B cell (primary cell): ENCODE measurements around the gene COL6A5. TPM values are rescaled to one million over a fixed set of nuclear protein-coding genes. Genes with fewer than 3 reads are reported as not detected.

ENCODE experiments used
- ATAC-seq: fragments of 200-7000 bp; cut with Tn5 transposase; one replicate; pipeline ENCODE4 v1.10.0; 2021; ENCODE audit warnings: low read depth, mild to moderate bottlenecking, moderate number of reproducible peaks, moderate library complexity
- CTCF ChIA-PET: fragments of 350-600 bp; sonication (Branson Sonifier 250); formaldehyde crosslinking; loops from one replicate; lab custom pipeline; 2021; ENCODE audit warnings: antibody characterized with exemption, inconsistent platforms; lab: Charles Lee
- POLR2A ChIA-PET: fragments of 350-600 bp; sonication (Branson Sonifier 250); formaldehyde crosslinking; loops from one replicate; lab custom pipeline; 2021; ENCODE audit warnings: antibody characterized with exemption; lab: Charles Lee
- DNase-seq: peaks from one replicate; pipeline ENCODE4 v3.0.0; 2013
- H2AFZ ChIP-seq: 2 replicates; pipeline ENCODE4 v1.6.1; 2012; ENCODE audit warnings: mild to moderate bottlenecking, low read depth, low read length; ENCODE audit not compliant: insufficient read depth, poor library complexity, severe bottlenecking
- H3K27ac ChIP-seq, 2 donors: 1 replicate in 1 of 2; 2 replicates in 1 of 2; pipeline ENCODE4 v1.5.1; 2012 to 2013; ENCODE audit warnings: low read length in 2 of 2, mild to moderate bottlenecking in 2 of 2, moderate library complexity in 1 of 2
- H3K27me3 ChIP-seq, 4 experiments: fragments of 200-600 bp in 1 of 4; sonication (generic) in 1 of 4; replicated peaks in 1 of 4; 1 replicate in 2 of 4; 2 replicates in 2 of 4; pipeline versions ENCODE4 v1.6.1 to v1.7.0; 2013 to 2016; ENCODE audit warnings: low read length in 3 of 4, mild to moderate bottlenecking in 2 of 4, mixed read lengths in 1 of 4, moderate library complexity in 1 of 4; ENCODE audit not compliant: insufficient read depth in 4 of 4, control insufficient read depth in 3 of 4; ENCODE audit errors: control extremely low read depth in 1 of 4
- H3K36me3 ChIP-seq, 2 experiments: replicated peaks in 1 of 2; 1 replicate in 1 of 2; 2 replicates in 1 of 2; pipeline versions ENCODE4 v1.6.1 to v1.7.1; 2013; ENCODE audit warnings: low read length in 1 of 2; ENCODE audit not compliant: insufficient read depth in 2 of 2, control insufficient read depth in 1 of 2; ENCODE audit errors: control extremely low read depth in 1 of 2, extremely low read depth in 1 of 2
- H3K4me1 ChIP-seq, 2 donors: fragments of 200-600 bp in 1 of 2; sonication (generic) in 1 of 2; 1 replicate in 1 of 2; 2 replicates in 1 of 2; pipeline versions ENCODE4 v1.5.1 to v1.6.1; 2013 to 2017; ENCODE audit warnings: low read length in 2 of 2; ENCODE audit not compliant: control insufficient read depth in 2 of 2, insufficient read depth in 2 of 2
- H3K4me2 ChIP-seq: replicated peaks from 2 replicates; pipeline ENCODE3; 2012; ENCODE audit warnings: mild to moderate bottlenecking, low read depth, low read length; ENCODE audit not compliant: poor library complexity, severe bottlenecking
- H3K4me3 ChIP-seq, 5 experiments: fragments of 200-600 bp in 1 of 5; sonication (generic) in 1 of 5; 1 replicate in 3 of 5; 2 replicates in 2 of 5; pipeline versions ENCODE4 v1.5.1 to v1.7.0; 2011 to 2016; ENCODE audit warnings: low read length in 4 of 5, mild to moderate bottlenecking in 4 of 5, low read depth in 2 of 5, control low read depth in 1 of 5, moderate library complexity in 1 of 5; ENCODE audit not compliant: insufficient read depth in 1 of 5; ENCODE audit errors: control extremely low read depth in 1 of 5, extremely low read depth in 1 of 5
- H3K79me2 ChIP-seq: fragments of 200-600 bp; sonication (generic); one replicate; pipeline ENCODE4 v1.6.0; 2016; ENCODE audit warnings: low read length; ENCODE audit not compliant: control insufficient read depth, insufficient read depth
- H3K9ac ChIP-seq: fragments of 200-600 bp; sonication (generic); 2 replicates; pipeline ENCODE4 v1.6.1; 2017; ENCODE audit warnings: mild to moderate bottlenecking, low read length, moderate library complexity
- H3K9me3 ChIP-seq, 3 donors: one replicate each; pipeline versions ENCODE4 v1.6.1 to v1.7.1; 2013; ENCODE audit warnings: low read length in 2 of 3; ENCODE audit not compliant: control insufficient read depth in 2 of 3, insufficient read depth in 1 of 3; ENCODE audit errors: control extremely low read depth in 1 of 3
- H4K20me1 ChIP-seq: 2 replicates; pipeline ENCODE4 v1.6.0; 2012; ENCODE audit warnings: mild to moderate bottlenecking, low read length; ENCODE audit not compliant: insufficient read depth, control insufficient read depth, poor library complexity, severe bottlenecking
- H3K27ac Mint-ChIP-seq: one replicate; pipeline ENCODE4 v1.8.0; 2021; ENCODE audit warnings: mixed read lengths
- H3K27me3 Mint-ChIP-seq: one replicate; pipeline ENCODE4 v1.8.0; 2021; ENCODE audit warnings: mixed read lengths
- H3K4me1 Mint-ChIP-seq: one replicate; pipeline ENCODE4 v1.8.0; 2021; ENCODE audit warnings: mixed read lengths
- H3K4me3 Mint-ChIP-seq: one replicate; pipeline ENCODE4 v1.8.0; 2021; ENCODE audit warnings: mixed read lengths
- H3K9me3 Mint-ChIP-seq: one replicate; pipeline ENCODE4 v1.8.0; 2022; ENCODE audit warnings: mixed read lengths; ENCODE audit not compliant: insufficient read depth
- CTCF ChIP-seq: fragments of 200-600 bp; IDR thresholded peaks from one replicate; pipeline ENCODE4 v1.8.0; 2022; ENCODE audit warnings: antibody characterized with exemption, mild to moderate bottlenecking
- EZH2 ChIP-seq: IDR thresholded peaks from 2 replicates; pipeline ENCODE4 v1.6.1; 2012; ENCODE audit warnings: borderline replicate concordance, low read depth, mild to moderate bottlenecking, moderate library complexity, low read length; ENCODE audit not compliant: insufficient read depth, poor library complexity, severe bottlenecking
- WGBS: methylation state at CpG from one replicate; pipeline ENCODE4 v1.1.5; 2013; ENCODE audit warnings: missing lambda C conversion rate; ENCODE audit not compliant: insufficient coverage; 5-methylcytosine and 5-hydroxymethylcytosine counted together
- intact Hi-C: fragments of 100-400 bp; cut with micrococcal nuclease; formaldehyde crosslinking; loops from one replicate; pipeline ENCODE4 v1.10.0; 2022
- polyA plus RNA-seq: library from polyadenylated mRNA; depleted of rRNA; stranded (reverse); fragments of >200 nt; gene quantifications from 2 replicates; pipeline ENCODE4 v1.2.3, GENCODE V29; 2012
- total RNA-seq, 2 donors: library from RNA; stranded (reverse); fragments of 120-200 nt in 1 of 2; gene quantifications; 1 replicate in 1 of 2; 2 replicates in 1 of 2; pipeline versions ENCODE4 v1.2.3 to v1.2.4, GENCODE V29; 2013 to 2022

The COL6A5 gene
- total and polyA plus RNA-seq, 2 donors (not counting 1 experiment from before 2014, with no cell fraction given), result not detected

GRCh38 chr3:130340766-130341165 is 4.7 kb upstream of the COL6A5 start:
- Mint-ChIP-seq H3K27me3 (peaks cover 16% of the 10 kb centered on the region), H3K9me3 (peaks cover 18% of the 10 kb centered on the region), H3K4me3 (no peak overlapping the region), H3K4me1 (no peaks in the 10 kb centered on the region), H3K27ac (no peak overlapping the region)
- intact Hi-C loops, result no loop called here
- Histone ChIP-seq H3K27me3 (peaks cover 0 to 14% (median 7%) of the 10 kb centered on the region in 4 experiments), H3K4me2 (no peak overlapping the region), H3K9me3 (peaks cover 0 to 5% (median 3%) of the 10 kb centered on the region in 3 donors), H3K36me3 (no peaks in the 10 kb centered on the region), H3K4me3 (no peak overlapping the region), H2AFZ (no peak overlapping the region), H4K20me1 (no peaks in the 10 kb centered on the region), H3K79me2 (no peaks in the 10 kb centered on the region), H3K27ac (no peak overlapping the region), H3K9ac (no peak overlapping the region), H3K4me1 (no peaks in the 10 kb centered on the region)
- POLR2A ChIA-PET, result no interaction called here
- WGBS, result no CpG with 5 or more reads among the region's 1 CpG
- no peak for ATAC-seq
- CTCF ChIA-PET, result no interaction called here
- TF ChIP-seq CTCF (no peak), EZH2 (no peak)
- DNase-seq, result no peak

- Mint-ChIP-seq H3K9me3 (peaks cover 13% of the 10 kb centered on the region), H3K4me1 (no peaks in the 10 kb centered on the region), H3K27ac (no peak overlapping the region), H3K4me3 (no peak overlapping the region), H3K27me3 (peaks cover 18% of the 10 kb centered on the region)
- no peak overlapping the region for H2AFZ ChIP-seq
- ATAC-seq (no peak), DNase-seq (no peak)
- no peak overlapping the region for H3K9ac ChIP-seq
- H3K4me1 ChIP-seq, result no peaks in the 10 kb centered on the region
- H3K36me3 ChIP-seq, result no peaks in the 10 kb centered on the region
- TF ChIP-seq CTCF, result no peak
- intact Hi-C loops, result no loop called here
- no peaks in the 10 kb centered on the region for H3K79me2 ChIP-seq
- no peak overlapping the region for H3K4me3 ChIP-seq
- CTCF ChIA-PET, result no interaction called here
- POLR2A ChIA-PET, result no interaction called here
- peaks cover 0 to 15% (median 12%) of the 10 kb centered on the region in 4 experiments for H3K27me3 ChIP-seq
- H3K4me2 ChIP-seq, result no peak overlapping the region
- peaks cover 1 to 5% (median 3%) of the 10 kb centered on the region in 3 donors for H3K9me3 ChIP-seq
- H4K20me1 ChIP-seq, result no peaks in the 10 kb centered on the region
- H3K27ac ChIP-seq, result no peak overlapping the region
These were observed 4.1 kb upstream of the COL6A5 start for GRCh38 chr3:130341388-130341787.
